Heart left ventricle (tissue), 13 donors: ENCODE data around the gene TRERF1.

Experiments used
- POLR2A ChIP-seq, 2 donors: fragments of 450-650 bp; IDR thresholded peaks; one replicate each; pipeline ENCODE4 v1.6.1; 2017; ENCODE audit warnings: antibody characterized with exemption in 2 of 2, mild to moderate bottlenecking in 2 of 2, moderate library complexity in 2 of 2
- TF ChIP-seq, protein P1 (sequence below), 12 donors: fragments of 200-600 bp; sonication (generic) in 4 of 12; IDR thresholded peaks; one replicate each; pipeline versions ENCODE4 v1.5.0 to v1.8.0; 2018 to 2022; ENCODE audit warnings: antibody characterized with exemption in 12 of 12, mild to moderate bottlenecking in 5 of 12
- donor health status: ischemic (EF 13 %, LVEDD 7.1; RV severe dilation, severe dysfunction).
- donor health status: DM: no; HTN: yes; CAD: no.
- donor health status: DM: no; HTN: no; CAD: no.
- donor health status: ischemic (EF 25% LVEDD 6.9; RV normal size, moderate dysfunction).
- donor health status: ischemic (EF 25% LVEDD 5.7; RV mildly dilated, moderate dysfunction).
- donor health status: ischemic (EF 35%, LVEDD 5.7; RV mildly dilated, moderate dysfunction).
- donor health status: nonischemic (EF 11% LVEDD 7.7; RV severe dilation, severe dysfunction).
- donor health status: DM: yes; HTN: yes; CAD: no.
- donor health status: PGD.
- donor health status: ischemic (EF 29% LVEDD 5.4; RV normal size, mild dysfunction).
- donor health status: nonischemic (EF 23%, LVEDD 6.1; RV moderate dilation, normal function).

DNA sequence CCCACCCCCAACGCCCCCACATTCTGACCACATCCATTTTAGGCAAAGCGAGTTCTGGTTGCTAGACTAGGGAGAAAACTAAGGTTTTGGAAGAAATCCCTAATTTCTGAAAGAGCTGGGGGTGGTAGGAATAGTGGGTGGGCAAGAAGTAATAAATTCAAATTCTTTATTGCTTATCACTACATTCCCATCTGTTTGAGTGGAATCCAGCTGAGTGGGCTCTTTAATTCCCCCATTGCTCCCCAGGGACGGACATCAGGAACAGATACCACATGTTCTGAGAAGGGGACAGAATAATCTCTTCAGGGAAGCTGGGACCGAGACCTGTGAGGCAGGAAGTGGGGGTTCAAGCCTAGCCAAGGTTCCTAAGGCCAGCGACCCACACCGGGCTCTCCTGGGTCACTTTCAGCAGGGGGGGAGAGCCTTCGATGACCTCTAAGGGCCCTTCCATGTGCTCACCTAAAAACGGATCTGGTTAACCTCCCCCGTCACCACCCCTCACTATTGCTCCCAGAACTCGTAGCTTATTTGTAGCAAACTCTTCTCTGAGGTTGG is 191.8 kb downstream of the TRERF1 start:
- TF ChIP-seq, protein P1, sequence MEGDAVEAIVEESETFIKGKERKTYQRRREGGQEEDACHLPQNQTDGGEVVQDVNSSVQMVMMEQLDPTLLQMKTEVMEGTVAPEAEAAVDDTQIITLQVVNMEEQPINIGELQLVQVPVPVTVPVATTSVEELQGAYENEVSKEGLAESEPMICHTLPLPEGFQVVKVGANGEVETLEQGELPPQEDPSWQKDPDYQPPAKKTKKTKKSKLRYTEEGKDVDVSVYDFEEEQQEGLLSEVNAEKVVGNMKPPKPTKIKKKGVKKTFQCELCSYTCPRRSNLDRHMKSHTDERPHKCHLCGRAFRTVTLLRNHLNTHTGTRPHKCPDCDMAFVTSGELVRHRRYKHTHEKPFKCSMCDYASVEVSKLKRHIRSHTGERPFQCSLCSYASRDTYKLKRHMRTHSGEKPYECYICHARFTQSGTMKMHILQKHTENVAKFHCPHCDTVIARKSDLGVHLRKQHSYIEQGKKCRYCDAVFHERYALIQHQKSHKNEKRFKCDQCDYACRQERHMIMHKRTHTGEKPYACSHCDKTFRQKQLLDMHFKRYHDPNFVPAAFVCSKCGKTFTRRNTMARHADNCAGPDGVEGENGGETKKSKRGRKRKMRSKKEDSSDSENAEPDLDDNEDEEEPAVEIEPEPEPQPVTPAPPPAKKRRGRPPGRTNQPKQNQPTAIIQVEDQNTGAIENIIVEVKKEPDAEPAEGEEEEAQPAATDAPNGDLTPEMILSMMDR (IDR thresholded peaks at IDR 0.05), result no peak
- TF ChIP-seq POLR2A (IDR thresholded peaks at IDR 0.05), result no peak
